OCI-LY3 (cell line): ENCODE results near the gene RHBDF2.

ENCODE experiments used
- CTCF ChIP-seq: fragments of 200-600, 300-600 bp; sonication (generic); IDR thresholded peaks from 2 replicates; pipeline ENCODE4 v1.5.1; 2014; ENCODE audit warnings: antibody characterized with exemption, low read length, low read depth
- EZH2phosphoT487 ChIP-seq: fragments of 200-600 bp; shearing (Covaris generic); IDR thresholded peaks from 2 replicates; pipeline ENCODE4 v1.6.1; 2018; ENCODE audit warnings: antibody characterized with exemption, mixed run types, low read depth

- no peak for TF ChIP-seq CTCF
- no peak for TF ChIP-seq EZH2phosphoT487
These were observed 11.4 kb upstream of the RHBDF2 start for GRCh38 chr17:76512366-76513305.
